ENCODE data around the gene PGM5.
"Not testable (repeated sequence)": the region's sequence is repeated elsewhere in the genome, so short reads cannot be mapped to it uniquely, and the experiment has no call there.

PGM5 gene

DNA sequence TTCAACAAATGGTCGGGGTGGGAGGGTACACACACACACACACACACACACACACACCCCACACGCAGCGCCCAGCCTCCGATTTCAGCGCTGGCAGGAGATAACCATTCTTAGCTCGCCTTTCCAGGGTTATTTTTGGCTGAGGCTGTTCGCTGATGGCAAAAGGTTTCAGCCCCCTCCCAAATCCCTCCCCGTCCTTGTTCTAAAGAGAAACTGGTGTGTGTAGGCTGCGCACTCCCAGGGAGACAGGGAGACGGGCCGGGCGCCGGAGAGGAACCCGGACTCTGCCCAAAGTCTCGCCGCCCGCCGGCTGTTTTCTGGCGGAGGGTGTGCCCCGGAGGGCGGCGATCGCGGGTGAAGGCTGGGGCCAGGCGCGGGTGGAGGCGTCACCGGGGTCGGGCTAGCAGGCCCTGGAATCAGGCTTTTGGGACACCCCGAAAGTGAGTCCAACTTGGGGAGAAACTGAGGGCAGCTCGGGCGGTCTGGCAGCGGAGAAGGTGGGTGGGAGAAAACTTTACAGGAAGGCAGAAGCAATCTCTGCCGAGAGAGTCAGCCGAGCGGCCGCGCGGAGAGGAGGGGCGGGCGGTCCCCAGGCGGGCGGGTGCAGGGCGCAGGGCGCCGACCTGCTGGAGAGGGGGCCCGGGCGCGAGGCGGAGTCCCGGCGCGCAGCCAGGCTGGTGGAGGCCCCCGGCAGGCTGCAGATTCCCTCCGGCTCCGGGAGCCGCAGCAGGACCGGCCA lies at the start of gene PGM5:
Gene PGM5 (plus strand): TSS at position 232 of the 739 bp plus-strand sequence. CDS start 517 bp downstream, outside the sequence.
- not testable (repeated sequence) for DNase-seq

- not testable (repeated sequence) for DNase-seq
Measured at GRCh38 chr9:68307127-68307526, 49.3 kb upstream of the PGM5 start.

- not testable (repeated sequence) for DNase-seq
Measured at GRCh38 chr9:68307654-68308053, 48.8 kb upstream of the PGM5 start.

- DNase-seq, result not testable (repeated sequence)
Measured at GRCh38 chr9:68311208-68311607, 45.2 kb upstream of the PGM5 start.

DNA sequence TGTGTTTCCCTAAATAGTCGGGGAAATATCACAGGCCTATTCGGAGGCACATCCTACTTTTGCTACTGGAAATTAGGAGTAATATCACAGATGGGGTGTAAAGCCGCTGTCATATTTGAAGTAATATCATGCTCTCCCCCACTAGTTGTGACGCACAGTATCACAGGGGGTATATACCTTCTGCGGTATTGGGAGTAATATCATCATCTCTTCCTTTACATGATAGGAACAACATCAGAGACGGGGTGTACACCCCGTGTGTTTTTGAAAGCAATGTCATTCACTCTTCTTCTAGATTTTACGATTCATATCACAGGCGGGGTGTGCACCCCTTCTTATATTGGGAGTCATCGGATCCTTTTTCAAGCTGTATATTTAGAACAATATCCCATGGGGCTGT lies 38.2 kb upstream of the PGM5 start:
- DNase-seq, result not testable (repeated sequence)

- not testable (repeated sequence) for DNase-seq
Measured at GRCh38 chr9:68323749-68324148, 32.7 kb upstream of the PGM5 start.

- not testable (repeated sequence) for DNase-seq
Measured at GRCh38 chr9:68324518-68324917, 31.9 kb upstream of the PGM5 start.

DNA sequence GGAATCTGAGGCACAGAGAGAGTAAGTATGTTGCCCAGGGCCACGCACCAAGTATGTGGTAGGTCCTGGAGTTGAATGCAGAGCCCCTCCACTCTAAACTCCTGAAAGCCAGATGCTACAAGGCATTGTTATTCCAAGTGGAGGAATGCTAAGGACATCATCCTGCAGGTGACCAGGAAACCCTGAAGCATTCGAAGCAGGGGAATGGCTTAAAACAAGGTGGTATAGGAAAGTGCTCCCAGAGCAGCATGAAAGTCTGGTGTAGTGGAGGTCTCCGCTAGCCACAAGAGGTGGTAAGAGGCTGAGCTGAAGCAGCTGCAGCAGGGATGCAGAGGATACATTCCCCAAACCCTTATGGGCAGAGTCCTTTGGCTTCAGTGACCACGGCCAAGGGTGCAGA lies 27.3 kb upstream of the PGM5 start:
- DNase-seq, result not testable (repeated sequence)

DNA sequence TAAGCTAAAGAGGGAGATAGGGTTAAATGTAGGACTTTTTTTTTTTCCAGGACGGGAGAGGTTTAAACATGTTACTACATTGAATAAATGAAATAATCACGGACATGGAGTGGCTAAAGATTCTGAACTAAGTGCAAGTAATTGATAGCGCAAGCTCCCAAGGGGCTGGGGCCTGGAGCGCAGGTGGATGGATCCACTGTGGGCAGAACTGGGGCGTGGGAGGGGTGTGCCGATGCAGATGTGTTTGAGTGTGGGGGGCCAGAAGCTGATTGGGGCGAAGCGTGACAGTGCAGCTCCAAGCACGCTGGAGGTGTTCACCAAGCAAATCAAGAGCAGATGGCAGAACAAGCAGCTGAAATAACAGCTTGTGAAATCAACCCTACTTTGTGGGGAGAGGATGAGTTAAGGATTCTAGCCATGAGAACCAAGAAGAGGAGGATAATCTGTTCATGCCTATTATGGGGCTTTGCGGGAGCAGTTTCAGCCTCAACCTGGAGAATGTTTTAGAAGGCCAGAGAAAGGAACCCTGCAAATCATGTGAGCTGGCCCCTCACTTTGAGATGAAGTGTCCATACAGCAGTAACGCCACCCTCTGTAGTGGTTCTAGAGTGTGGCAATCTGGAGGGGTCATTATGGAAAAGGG lies 25.8 kb upstream of the PGM5 start:
- not testable (repeated sequence) for DNase-seq

DNA sequence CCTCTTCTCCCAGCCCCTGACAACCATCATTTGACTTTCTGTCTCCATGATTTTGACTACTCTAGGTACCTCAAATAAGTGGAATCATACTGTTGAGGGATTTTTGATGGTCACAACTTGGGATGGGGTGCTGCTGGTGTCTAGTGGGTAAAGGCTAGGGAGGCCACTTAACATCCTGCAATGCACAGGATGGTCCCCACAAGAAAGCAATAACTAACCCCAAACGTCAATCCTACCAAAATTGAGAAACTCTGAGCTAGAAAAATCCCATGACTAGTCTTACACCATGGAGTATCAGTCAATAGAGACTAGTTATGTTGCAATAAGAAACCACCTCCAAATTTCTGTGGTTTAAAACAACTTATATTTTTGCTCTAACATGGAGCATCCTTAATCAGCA lies 24.3 kb upstream of the PGM5 start:
- not testable (repeated sequence) for DNase-seq

GRCh38 chr9:68335935-68336334 lies 20.5 kb upstream of the PGM5 start:
- DNase-seq, result not testable (repeated sequence)

GRCh38 chr9:68336639-68337339 lies 19.6 kb upstream of the PGM5 start:
- DNase-seq, result not testable (repeated sequence)

- not testable (repeated sequence) for DNase-seq
Measured at GRCh38 chr9:68338000-68338399, 18.4 kb upstream of the PGM5 start.

- not testable (repeated sequence) for DNase-seq
Measured at GRCh38 chr9:68342265-68343025, 14.0 kb upstream of the PGM5 start.

- not testable (repeated sequence) for DNase-seq
Measured at GRCh38 chr9:68343242-68343641, 13.2 kb upstream of the PGM5 start.

DNA sequence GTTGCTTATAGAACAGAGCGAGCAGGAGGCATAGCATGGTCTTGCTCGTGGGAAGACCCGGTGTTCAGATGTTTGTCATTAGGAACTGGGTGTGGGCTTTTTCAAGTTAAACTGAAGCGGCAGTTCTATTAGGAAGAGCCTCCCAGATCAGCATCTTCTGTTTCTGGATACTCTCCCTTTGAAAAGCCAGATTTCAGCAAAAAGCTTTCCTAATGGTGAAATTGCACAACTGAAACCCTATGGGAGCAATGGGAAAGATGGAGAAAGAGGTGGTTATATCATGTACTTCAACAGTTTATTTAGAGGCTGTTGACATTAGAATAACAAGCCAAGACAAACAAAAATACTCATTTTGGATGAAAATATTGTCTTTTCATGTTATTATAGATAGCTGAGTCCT lies 12.4 kb upstream of the PGM5 start:
- DNase-seq, result not testable (repeated sequence)

DNA sequence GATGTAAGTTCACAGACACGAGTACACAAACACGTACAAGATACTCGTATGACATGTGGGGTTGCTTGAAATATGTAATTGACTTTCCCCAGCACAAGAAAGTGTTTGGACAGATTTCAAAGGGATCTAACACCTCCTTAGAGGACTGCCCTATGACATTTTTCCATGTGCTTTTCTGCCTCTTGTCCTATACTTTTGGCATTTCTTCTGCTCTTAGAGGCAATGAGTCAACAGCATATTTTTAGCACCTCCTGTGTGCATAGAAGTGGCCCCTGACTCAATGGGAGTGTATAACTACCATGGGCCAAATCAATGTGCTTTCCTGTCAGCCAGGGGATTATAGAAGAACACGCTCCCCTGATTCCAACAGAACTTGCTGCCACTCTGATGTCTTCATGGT lies 4.7 kb upstream of the PGM5 start:
- not testable (repeated sequence) for DNase-seq

DNA sequence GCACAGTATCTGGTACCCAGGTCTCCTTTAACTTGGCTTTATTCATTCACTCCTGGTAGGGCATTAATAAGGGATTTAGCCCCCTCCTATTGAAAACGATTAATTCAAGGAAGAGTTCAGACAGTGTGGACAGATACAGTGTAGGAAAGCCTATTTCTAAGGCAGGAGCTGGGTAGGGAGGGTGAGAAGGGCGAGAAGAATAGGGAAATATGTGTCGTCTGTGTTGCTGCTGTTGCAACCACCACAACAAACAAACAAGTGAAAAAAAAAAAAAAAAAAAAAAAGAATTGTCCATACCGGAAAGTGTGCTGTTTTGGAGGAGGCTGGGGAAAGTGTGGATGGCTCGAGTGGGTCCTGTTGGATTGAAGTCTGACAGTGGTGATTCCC lies 425 bp upstream of the PGM5 start:
- DNase-seq, result not testable (repeated sequence)

DNA sequence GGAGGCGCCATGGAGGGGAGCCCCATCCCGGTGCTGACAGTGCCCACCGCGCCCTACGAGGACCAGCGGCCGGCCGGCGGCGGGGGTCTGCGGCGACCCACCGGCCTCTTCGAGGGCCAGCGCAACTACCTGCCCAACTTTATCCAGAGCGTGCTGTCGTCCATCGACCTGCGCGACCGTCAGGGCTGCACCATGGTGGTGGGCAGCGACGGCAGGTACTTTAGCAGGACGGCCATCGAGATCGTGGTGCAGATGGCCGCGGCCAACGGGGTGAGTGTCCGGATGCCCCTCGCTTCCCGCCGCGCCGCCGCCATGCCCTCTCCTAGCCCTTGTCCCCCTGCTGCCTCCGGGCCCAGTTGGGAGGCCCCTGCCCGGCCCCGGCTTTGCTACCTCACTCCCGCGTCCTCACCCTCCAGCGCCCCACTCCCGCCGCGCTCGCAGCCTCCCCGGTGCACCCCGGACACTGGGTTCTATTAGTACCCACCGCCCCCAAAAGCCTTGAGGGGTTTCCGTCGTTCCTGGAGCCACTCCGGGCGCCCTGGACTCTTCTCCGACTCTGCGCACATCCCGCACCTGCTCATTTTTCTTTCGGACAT lies 806 bp downstream of the PGM5 start:
- not testable (repeated sequence) for DNase-seq

DNA sequence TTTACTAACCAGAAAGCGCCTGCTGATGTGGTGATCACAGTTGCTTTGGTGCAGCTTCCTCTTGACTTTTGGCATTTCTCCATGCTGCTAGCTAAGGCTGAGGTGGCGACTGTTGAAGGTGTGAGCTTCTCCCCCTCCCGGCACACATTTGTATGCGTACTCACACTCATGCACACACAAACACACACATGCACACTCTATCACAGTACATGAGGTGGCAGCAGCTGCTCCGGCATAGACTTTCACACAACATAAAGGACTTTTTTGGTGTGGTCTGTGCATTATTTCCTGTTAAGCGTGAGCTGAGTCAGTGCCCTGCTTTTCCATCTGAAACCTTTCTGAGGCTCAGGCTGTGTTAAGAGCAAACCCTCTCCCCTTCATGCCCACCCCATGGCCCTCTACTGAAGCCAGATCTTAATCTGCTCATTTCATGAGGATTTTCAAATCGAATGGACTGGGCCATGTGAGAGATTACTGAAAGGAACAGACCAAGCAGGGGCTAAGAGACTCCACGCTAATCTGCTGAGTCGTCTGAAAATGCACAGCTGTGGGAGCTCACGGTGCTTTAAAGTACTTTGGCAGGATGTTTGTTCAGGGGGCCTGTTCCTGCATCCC lies 10.6 kb downstream of the PGM5 start:
- DNase-seq, result not testable (repeated sequence)

DNA sequence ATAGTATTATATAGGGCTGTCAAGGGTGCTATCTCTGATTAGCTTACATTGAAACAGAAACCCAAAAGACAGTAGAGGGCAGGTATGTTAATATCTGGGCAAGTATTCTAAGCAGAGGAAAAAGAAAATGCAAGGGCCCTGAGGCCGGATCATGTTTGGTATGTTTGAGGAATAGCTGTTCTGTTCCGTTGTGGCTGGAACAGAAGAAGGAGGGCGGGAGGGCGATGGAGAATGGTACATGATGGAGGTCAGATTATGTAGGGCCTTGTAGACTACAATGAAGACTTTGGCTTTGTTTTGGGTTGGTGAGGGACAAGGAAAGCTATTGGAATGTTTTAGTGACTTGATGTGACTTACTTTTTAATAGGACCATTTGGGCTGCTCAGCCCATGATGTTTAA lies 19.4 kb downstream of the PGM5 start:
- DNase-seq, result not testable (repeated sequence)

- not testable (repeated sequence) for DNase-seq
Measured at GRCh38 chr9:68377723-68378122, 21.3 kb downstream of the PGM5 start.
